ENCODE measurements around the gene GALNT8.

DNA sequence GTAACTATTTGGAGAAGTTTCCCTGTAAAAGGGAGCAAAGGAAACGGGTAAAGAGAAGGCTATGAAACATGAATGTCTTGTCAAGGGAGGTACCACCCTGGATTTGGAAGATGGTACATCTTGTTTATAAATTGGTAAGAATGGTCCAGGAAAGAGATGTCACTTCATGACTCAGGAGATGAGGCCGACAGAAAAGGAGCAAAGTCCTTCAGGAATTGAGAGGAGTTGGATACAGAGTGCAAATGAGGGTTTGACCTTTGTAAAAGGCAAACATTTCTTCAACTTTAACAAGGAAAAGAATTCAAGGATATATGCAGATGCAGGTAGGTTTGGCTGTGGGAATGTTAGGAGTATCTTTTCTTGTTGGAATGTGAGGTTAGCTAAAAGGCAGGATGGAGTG is 40.5 kb upstream of the GALNT8 start:
- TF ChIP-seq, protein P1, sequence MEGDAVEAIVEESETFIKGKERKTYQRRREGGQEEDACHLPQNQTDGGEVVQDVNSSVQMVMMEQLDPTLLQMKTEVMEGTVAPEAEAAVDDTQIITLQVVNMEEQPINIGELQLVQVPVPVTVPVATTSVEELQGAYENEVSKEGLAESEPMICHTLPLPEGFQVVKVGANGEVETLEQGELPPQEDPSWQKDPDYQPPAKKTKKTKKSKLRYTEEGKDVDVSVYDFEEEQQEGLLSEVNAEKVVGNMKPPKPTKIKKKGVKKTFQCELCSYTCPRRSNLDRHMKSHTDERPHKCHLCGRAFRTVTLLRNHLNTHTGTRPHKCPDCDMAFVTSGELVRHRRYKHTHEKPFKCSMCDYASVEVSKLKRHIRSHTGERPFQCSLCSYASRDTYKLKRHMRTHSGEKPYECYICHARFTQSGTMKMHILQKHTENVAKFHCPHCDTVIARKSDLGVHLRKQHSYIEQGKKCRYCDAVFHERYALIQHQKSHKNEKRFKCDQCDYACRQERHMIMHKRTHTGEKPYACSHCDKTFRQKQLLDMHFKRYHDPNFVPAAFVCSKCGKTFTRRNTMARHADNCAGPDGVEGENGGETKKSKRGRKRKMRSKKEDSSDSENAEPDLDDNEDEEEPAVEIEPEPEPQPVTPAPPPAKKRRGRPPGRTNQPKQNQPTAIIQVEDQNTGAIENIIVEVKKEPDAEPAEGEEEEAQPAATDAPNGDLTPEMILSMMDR (IDR thresholded peaks at IDR 0.05), result no peak
- TF ChIP-seq POLR2A (IDR thresholded peaks at IDR 0.05), result no peak

Measured in uterus (tissue), 2 donors.